Measurements from ENCODE around the gene AAGAB.

DNA sequence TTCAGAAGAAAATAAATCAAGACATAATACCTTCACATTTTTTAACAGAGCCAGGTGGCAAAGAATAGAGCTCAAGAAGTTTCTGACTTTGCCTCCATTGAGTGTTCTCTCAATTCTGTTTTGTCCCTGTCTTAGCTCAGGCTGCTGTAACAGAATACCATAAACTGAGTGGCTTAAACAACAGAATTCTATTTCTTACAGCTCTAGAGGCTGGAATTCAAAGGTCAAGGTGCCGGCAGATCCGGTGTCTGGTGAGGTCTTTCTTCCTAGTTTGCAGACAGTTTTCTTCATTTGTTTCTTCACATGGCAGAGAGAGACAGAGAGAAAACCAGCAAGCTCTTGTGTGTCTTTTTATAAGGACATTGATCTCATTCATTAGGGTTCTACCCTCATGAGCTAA, 25.8 kb upstream of the AAGAB start:
- TF ChIP-seq, protein P1, sequence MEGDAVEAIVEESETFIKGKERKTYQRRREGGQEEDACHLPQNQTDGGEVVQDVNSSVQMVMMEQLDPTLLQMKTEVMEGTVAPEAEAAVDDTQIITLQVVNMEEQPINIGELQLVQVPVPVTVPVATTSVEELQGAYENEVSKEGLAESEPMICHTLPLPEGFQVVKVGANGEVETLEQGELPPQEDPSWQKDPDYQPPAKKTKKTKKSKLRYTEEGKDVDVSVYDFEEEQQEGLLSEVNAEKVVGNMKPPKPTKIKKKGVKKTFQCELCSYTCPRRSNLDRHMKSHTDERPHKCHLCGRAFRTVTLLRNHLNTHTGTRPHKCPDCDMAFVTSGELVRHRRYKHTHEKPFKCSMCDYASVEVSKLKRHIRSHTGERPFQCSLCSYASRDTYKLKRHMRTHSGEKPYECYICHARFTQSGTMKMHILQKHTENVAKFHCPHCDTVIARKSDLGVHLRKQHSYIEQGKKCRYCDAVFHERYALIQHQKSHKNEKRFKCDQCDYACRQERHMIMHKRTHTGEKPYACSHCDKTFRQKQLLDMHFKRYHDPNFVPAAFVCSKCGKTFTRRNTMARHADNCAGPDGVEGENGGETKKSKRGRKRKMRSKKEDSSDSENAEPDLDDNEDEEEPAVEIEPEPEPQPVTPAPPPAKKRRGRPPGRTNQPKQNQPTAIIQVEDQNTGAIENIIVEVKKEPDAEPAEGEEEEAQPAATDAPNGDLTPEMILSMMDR (conservative IDR thresholded peaks at IDR 0.05), result no peak
- no peak for TF ChIP-seq ZFX (IDR thresholded peaks at IDR 0.05)

All from C4-2B (cell line).